ENCODE data around the gene WDTC1.

WDTC1 gene

GRCh38 chr1:27357281-27358037 is 123.0 kb downstream of the WDTC1 start:
- peak; percentile 80 for DNase-seq

Data from stimulated activated CD4-positive, alpha-beta T cell treated with anti-CD3 and anti-CD28 coated beads, Interleukin-4, amount 100 ng/mL, for 24 hours (primary cell).